NCI-H748 treated with DMSO at 0.1 percent for 48 hours (cell line): ENCODE data around the gene HIP1R.

Experiments used
- DNase-seq: peaks from one replicate; lab custom pipeline; 2025; lab: John Stamatoyannopoulos, UW

The HIP1R gene

DNA sequence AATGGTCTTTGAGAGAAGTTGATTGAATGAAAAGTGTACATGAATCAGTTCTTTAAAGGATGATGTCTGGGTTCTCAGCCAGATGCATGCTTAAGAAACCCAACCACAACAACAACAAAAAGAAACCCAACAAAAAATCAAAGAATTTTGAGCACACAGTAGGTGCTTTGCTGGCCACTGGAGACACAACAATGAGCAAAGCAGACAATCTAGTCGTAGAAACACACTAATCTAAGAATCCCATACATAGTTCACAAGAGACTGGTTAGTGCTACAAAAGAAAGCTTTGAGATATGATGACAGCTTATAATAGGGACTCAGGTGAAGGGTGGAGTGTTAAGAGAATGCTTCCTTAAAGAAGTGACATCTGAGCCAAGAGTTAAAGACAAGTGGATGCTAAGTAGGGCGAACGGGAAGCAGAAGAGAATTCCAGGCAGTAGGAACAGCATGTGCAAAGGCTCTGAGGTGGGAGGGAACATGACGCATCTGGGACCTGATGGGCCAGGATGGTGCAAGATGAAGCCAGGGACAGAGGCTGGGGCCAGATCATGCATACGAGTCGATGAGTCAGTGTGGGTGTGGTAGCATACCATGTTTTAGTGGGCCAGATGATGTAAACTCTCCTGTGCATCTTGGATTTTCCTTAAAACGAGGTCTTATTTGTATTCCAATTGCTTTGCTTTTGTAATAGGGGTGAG is 4.6 kb upstream of the HIP1R start:
- DNase-seq, result no peak

DNA sequence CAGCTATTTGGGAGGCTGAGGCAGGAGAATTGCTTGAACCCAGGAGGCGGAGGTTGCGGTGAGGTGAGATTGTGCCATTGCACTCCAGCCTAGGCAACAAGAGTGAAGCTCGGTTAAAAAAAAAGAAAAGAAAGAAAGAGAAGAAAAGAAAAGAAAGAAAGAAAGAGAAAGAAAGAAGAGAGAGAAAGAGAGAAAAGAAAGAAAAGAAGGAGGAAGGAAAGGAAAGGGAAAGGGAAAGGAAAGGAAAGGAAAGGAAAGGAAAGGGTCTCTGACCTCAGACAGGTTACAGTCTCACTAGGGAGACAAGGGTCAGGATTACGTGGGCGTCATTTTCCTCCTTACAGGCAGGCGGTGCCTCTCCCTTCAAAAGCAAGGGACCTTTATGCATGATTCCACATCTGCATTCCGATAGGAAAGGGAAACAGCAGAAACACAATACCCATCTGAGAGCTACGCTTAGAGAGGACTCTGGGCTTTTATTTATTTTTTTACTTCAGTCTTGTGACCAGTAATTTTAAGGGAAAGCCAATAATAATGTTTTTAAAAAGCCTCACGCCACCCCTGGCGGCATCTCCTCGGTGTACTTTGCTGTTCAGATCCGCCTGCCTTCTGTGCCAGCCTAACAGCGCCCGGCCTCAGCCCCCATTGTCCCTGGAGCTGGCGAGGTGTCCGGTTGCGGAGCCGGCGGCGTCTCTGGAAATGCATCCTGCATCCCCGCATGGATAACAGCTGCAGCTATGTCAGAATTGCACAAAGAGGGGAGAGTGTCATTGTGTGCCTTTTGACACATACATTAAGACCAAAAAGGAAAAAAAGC is 945 bp upstream of the HIP1R start:
- peak; percentile 64 for DNase-seq

DNA sequence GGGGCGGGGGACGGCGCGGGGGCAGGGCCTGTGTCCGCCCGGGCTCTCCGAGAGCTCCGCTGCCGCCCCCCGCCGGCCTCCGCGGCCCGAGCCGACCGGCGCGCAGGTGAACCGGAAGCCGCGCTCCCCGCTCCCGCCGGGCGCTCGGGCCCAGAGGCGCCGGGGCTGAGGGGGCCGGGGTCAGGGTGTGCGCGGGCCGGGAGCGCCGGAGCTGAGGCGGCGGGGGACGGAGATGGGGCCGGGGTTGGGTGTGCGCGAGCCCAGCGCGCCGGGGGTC is 431 bp downstream of the HIP1R start:
- DNase-seq, result no peak

DNA sequence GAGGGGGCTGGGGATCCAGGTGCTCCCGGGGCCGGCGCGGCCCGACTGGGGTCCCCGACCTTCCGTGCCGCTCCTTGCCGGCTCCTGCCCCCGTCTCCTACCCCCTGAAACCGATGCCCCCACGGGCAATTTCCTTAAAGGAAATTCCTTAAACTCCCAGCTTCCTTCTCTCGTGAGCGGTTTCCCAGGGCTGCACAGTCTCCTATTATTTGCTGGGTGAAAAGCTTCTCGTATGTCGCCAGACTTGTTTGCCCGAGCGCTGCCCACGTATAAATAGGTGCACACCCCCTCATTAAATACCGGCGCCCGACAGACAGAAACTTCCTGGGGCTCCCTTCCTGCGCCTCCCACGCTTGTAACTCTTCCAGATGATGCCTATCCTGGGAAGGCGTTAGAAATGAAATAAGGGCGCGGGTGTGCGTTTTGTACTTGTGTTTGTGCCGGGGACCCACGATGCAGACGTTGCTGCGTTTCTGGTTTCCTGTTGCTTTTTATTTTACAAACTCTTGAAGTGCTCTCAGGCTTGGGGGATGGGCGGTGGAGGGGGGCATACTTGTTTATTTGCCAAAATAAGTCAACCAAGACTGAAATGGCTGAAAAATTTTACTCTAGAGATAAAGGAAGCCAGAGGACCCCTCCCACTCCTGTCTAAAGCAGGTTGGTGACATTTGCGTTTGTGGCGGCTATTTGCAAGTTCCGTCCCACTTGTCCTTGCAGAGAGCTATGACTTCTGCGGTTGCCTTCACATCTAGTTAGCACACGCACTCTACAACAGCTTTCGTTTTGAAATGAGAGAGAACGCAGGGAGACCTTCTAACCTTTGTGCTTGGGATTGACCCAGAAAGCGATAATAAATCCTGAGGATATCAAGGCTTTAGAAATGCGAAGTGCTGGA is 1.0 kb downstream of the HIP1R start:
- peak; percentile 38 for DNase-seq

DNA sequence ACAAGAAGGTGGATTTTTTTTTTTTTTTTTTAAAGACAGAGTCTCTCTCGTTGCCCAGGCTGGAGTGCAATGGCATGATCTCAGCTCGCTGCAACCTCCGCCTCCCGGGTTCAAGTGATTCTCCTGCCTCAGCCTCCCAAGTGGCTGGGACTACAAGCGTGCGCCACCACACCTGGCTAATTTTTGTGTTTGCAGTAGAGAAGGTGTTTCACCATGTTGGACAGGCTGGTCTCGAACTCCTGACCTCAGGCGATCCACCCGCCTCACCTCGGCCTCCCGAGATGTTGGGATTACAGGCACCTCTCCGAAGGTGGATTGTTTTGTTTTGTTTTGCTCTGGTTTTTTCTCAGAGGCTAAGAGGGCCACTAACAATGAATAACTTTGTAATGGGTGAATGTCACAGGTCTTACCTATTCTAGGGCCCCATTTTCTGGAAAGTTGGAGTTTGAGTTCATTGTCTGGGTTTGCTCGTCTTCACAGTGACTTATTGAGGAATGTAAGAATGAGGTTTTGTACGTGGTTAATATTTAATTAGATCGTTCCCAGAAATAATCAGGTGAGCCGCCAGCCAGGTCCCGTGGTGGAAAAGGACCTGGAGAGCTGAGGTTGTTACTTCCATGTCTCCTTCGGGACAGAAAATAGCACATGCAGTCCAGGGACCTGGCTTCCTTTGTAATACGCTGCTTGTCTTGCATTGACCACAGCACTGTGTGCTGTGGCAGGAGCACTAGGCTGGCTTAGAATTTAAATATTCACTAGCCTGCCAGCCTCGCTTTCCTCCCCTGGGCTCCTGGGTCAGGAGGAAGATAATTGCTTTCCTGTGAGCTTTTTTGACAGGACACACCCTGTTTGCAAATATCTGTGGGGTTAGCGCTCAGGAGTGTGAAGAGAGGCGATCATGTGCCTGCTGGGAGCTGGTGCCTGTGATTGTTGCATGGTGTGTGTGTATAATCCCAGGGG is 2.3 kb downstream of the HIP1R start:
- peak; percentile 87 for DNase-seq

DNA sequence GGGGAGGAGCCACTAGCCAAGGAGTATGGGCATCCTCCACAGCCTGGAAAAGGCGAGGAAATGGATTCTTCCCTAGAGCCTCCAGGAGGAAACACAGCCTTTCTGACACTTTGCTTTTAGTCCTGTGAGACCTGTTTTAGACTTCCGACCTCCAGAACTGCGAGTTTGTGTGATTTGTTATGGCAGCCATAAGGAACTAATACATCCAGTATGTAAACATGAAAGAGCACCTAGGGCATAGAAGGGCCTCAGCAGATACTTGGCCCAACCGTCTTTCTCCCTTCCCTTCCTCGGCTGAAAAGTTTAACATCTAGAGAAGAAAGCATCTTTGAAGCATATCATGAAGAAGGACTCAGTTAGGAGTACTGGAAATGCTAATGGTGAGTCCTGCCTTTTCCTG is 3.6 kb downstream of the HIP1R start:
- no peak for DNase-seq

DNA sequence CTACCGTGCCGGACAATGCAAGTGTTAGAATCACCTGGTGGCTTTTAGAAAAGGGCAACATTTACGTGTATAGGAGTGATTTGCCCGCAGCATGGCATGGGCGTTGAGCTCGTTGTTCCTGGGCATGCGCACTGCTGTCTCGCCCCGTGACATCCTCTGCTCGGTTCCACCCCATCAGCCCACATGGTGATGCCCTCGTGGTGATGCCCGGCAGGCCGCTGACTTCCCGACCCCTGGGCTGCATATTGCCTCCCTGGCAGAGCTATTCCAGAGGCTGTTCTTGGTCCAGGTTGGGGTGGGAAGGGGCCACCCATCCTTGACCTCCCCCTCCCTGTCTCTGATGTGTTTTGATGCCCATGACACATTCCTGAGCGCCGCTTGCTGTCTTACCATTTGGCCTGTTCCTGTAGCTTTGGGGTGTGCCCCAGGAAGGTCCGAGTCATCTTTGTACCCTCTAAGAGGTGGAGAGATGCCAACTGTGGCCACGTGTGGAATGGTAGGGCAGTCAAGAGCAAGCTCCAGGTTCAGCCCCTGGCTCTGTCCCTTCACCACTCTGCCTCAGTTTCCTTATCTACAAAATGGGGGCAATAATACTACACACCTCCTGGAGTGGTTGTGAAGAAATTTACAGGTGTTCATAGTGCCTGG is 4.8 kb downstream of the HIP1R start:
- DNase-seq, result no peak

DNA sequence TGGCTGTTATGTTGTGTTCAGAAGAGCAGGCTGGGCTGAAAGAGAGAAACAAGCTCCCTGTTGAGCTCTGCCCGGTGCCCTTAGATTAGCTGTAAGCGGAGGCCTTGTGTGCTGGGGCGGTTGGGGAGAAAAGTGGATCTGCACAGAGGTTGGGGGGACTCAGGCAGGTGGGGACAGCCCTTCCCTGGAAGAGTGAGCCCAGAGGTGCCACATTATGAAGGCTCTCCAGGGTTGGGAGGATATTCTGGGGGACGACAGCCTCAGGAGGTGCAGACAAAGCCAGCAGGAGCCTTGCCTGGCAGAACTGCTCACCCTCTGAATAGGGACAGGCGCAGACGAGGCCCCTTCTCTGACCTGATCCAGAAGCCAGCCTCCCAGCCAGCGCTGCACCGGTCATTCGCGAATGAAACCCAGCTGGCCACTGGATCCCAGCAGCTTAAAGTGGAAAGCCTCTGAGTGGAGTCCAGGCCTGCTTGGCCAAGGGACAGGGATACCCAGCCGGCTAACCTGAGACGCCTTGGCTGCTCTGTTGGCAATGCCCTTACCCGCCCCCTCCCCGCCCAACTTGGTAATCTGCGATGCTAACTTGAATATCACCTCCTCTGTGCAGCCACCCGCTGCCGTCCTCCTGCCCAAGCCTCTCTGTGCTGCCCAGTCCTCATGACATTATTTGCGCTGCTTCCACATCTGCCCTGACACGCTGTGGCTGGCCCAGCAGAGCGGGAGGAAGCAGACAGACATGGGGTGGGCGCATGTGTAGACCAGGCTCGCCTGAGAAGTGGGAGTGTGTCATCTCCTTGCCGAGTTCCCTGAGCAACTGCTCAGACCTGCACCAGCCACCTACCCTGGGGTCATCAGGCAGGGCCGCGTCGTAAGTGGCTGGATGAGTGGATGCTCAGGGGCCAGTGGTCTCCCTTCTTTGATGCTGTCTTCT is 5.6 kb downstream of the HIP1R start:
- DNase-seq, result no peak

DNA sequence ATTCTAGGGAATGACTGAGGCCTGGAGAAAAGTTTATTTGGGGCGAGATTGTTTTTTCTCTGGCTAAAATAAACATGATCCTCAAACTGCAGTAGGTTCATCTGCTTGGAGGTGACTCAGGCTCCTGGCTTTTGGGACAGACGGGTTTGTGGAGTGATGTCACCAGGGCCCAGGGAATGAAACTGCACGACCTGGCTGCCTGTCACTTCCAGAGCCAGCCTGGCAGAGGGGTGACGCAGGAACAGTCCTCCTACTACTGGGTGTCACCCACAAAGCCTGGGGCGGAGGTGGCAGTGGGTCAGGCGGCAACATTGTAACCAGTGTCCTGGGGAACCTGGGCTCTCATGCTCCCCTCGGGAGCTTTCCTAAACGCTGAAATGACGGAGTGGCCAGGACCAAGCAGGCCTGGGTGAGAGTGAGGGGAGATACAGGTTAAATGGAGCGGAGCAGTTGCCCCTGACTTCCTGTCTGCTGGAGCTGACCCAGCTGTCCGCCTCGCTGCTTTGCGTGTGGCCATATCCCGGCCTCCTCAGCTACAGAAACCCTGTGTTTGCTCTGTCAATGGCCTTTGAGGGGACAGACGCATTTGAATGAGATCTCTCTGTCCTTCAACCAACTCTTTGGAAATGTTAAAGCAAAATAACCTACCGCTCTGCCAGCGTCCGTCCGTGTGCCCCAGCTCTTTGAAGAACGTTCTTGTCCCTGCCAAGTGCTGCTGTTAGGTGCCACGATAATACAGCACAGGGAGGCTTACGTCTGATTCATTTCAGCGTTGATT is 6.5 kb downstream of the HIP1R start:
- no peak for DNase-seq

DNA sequence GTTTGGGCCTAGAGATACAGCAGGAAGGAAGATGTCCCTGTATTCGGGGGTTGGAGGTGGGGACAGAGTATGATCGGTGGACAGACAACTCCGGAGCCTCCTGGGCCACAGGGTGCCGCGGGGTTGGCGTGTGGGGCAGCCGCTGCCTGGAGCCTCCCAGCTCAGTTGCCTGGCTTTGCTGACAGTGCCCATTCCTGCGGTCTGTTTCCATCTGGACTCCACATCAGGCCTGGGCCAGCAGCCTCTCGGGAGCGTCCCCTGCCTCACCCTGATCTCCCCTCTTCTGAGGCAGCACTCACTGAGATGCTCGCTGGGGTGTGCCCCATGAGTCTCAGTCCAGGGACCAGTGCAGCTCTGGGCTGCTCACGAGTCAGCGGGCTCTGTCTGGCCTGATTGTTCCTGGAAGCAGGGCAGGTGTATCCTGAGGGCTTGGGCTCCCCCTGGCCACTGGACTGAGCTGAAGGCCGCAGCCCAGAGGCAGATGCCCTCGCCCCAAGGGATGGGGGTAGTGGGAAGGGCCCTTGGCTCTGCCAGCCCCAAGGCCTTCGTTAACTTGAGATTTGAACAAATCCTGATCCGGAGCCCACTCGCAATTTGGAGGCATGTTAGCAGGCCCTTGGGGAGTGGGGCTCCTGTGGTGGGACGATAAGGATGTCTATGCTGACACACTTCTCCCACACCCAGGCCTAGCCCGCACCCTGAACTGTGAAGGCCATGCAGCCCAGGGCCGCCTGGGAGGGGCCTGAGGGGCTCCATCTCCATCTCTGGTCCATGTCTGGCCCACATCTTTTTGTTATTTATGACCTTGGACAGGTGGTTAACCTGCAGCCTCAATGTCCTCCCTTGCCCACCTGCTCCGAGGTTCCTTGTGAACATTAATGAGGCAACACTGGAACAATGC is 7.5 kb downstream of the HIP1R start:
- DNase-seq, result no peak

DNA sequence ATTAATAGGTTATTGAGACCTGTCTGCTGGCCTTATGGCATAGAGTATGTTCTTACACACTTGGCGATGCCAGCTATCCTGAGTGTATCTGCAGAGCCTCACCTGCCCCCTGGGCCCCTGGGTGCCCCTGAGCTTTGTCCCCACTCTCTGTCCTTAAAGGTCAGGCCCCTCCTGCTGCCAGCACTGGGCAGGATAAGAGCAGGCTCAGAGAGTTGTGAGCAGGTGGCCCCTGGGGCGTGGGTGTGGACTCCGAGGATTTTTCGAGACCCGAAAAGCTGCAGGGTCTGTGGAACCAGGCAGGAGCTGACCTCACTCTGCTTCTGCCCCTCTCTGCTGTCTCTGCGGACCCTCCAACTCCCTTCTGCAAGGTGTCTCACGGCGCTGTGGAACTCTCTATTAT is 8.2 kb downstream of the HIP1R start:
- no peak for DNase-seq

DNA sequence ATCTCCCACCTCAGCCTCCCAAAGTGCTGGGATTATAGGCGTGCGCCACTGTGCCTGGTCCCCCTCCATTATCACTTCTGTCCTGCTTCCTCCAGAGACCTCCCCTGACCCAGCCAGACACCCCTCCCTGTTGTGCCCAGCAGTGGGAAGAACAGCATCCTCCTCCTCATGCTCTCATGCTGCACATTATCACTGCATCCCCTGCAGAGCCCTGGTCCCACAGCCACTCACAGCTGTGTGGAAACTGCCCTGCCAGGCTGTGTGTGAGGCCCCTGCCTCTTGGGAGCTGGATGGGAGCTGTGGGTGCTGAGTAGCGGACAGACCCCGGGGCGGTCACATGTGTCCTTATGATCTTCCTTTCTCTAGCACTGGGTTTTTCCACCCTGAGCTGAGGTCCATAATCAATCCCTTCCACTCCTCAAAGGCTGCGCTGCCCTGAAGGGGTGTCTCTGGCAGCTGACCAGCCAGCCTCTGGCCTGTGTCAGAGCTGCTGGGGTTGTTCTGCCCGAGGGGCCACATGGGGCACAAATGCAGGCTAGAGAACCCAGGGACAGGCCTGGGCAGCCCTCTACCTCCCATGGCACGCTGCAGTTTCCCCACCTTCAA is 9.2 kb downstream of the HIP1R start:
- DNase-seq, result no peak

DNA sequence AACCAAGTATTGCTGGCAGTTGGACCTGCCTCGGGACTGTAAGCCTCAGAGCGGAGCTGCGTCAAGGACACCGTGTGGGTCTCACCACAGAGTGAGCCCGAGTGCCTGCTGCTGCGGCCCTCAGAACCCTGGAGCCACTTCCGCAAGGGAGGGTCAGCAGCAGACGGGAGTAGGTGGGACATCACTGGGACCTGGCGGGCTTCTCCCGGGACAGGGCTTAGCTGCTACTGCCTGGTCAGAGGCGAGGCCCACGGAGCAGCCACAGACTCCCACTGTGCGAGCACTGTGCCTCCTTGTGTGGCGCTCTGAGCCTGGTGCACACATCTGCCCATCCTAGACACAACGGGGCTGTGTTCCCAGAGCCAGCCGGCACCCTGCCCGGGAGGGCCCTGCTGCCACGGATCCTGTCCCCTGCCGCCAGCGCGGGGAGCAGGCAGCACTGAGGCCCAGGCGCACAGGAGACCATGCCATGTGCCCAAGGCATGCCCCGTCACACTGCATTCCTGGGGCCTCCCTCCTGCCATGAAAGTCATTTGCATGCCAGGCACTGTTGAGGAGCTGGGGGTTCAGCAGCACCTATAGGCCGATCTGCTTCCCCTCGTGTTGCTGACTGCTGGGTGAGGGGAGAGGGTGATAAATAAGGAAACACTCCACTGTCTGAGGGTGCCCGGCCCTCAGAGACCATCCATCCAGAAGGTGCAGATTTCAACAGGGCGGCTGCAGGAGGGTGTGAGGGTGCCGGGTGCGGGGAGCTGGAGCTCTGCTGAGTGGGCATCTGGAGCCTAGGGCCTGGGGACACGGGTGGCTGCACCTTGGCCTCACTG is 10.0 kb downstream of the HIP1R start:
- DNase-seq, result no peak

DNA sequence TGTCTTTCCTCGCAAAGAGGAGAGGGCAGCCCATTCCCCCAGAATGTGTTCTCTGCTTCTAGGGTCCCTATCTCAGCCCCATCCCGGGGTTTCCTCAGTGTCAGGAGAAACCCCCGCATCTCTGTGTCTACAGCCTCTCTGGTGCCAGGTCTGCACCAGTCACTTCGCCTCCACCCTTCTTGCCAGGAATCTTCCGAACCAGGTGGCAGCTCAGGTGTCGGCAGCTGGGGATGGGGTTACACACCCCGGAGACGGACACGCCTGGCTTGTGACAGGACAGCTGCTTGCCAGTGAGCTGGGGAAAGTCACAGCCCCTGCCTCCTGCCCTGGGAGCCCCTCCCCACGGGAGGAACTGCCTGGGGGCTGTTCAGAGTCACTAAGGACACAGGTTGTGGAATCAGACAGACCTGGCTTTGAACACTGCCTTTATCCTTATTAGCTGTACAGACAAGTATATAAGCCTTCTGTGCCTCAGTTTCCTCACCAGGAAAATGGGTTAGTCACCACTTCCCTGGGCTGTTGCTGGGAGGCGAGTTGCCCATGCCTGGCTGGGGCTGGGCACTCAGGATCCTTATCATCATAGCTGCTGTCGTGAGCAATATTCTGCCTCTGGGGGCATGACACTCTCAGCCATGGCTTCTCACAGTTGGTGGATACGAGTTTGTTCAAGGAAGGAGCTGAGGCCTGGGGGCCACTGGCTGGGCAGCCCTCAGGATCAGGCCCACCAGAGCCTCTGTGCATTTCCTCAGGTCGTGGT is 10.8 kb downstream of the HIP1R start:
- DNase-seq, result no peak

DNA sequence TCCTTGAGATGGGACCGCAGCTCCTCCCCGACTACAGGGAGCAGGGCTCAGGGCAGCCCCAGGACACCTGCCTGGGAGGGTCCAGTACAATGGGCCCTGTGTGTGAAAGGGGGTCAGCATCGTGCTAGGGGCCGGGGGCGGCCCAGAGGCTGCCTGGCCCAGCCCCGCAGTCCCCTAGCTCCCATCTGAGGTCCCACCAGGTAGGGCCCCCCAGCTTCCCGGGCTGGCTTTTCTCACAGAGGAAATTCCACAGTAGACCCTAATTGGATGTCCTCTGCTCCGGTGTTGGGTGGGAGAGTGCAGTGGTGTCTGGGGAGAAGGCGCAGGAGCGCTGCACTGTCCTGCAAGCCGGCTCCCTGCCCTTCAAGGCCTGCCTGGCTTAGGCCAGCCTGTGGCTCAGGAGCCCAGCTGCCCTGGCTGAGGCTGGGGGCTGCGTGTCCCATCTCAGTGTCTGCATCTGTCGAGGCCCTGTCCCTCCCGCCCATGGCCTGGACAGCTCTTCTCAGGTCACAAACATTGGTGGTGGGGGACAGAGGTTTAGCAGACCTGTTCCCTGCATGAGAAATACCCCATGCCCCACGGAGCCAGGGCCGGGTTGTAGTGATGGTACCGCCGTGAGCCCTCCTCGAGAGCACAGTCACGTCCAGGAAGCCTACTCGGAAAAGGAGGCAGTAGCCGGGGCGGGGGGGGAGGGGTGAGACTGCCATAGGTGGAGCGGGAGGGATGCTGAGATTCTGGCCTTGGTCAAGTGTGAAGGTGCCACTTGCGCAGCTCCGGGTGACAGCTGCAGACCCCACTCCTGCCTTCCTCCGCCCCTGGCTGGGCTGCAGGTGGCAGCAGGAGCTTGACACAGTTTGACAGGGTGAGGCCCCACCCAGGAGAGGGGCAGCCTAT is 11.6 kb downstream of the HIP1R start:
- DNase-seq, result no peak
